ENCODE data around the gene CSF1.

Gene CSF1

GRCh38 chr1:109974191-109974590 lies 63.5 kb downstream of the CSF1 start:
- no peak overlapping the region for H3K9ac ChIP-seq (ENCODE audit: low read depth, low read length, poor library complexity)
- no CpG with 5 or more reads among the region's 3 CpGs for WGBS, 2 donors (ENCODE audit: extremely low coverage in 2 of 2, insufficient read length in 2 of 2, insufficient replicate concordance in 1 of 2)
- H3K4ac ChIP-seq (ENCODE audit: low read length) = no peak overlapping the region
- no peak overlapping the region for H2BK5ac ChIP-seq (ENCODE audit: low read length)
- H3K18ac ChIP-seq (ENCODE audit: low read length) = no peak overlapping the region
- no peak overlapping the region for H4K91ac ChIP-seq (ENCODE audit: low read depth, low read length, poor library complexity)
- no peak overlapping the region for H4K8ac ChIP-seq (ENCODE audit: low read depth, low read length)
- H3K9me3 ChIP-seq (replicated peaks in 1 of 2; ENCODE audit: control insufficient read depth in 2 of 2, insufficient read depth in 1 of 2, low read depth in 1 of 2, low read length in 2 of 2) = no peaks in the 10 kb centered on the region
- H2BK120ac ChIP-seq (ENCODE audit: low read depth, low read length) = no peak overlapping the region
- H2BK15ac ChIP-seq (ENCODE audit: low read length) = no peak overlapping the region
- no peaks in the 10 kb centered on the region for H3K27me3 ChIP-seq (ENCODE audit: control insufficient read depth in 3 of 3, insufficient read depth in 3 of 3, low read depth in 1 of 3, low read length in 3 of 3)
- no peak overlapping the region for H3K4me3 ChIP-seq (ENCODE audit: low read length in 2 of 2)
- H3K36me3 ChIP-seq (replicated peaks in 1 of 2; ENCODE audit: control insufficient read depth in 2 of 2, insufficient read depth in 2 of 2, low read length in 2 of 2) = no peaks in the 10 kb centered on the region
- no peaks in the 10 kb centered on the region for H3K79me1 ChIP-seq (ENCODE audit: low read depth, low read length)
- H3K4me2 ChIP-seq (ENCODE audit: insufficient read depth, low read length, poor library complexity, severe bottlenecking) = no peak overlapping the region
- no peak overlapping the region for H2BK12ac ChIP-seq (ENCODE audit: low read length)
- no peak overlapping the region for H2AK5ac ChIP-seq (ENCODE audit: low read depth, low read length)
- no peak overlapping the region for H3K23ac ChIP-seq (ENCODE audit: low read depth, low read length, poor library complexity)
- H2AFZ ChIP-seq (ENCODE audit: low read length) = no peak overlapping the region
- no peak overlapping the region for H3K27ac ChIP-seq (replicated peaks; ENCODE audit: low read length)
- no peaks in the 10 kb centered on the region for H3K4me1 ChIP-seq (ENCODE audit: control insufficient read depth in 2 of 2, insufficient read depth in 1 of 2, low read depth in 1 of 2, low read length in 2 of 2)
- DNase-seq (ENCODE audit: low spot score) = no peak
- no peak overlapping the region for H3K14ac ChIP-seq (ENCODE audit: low read length)

- H2BK5ac ChIP-seq (ENCODE audit: low read length) = no peak overlapping the region
- H3K14ac ChIP-seq (ENCODE audit: low read length) = no peak overlapping the region
- no peak overlapping the region for H2AFZ ChIP-seq (ENCODE audit: low read length)
- no peak overlapping the region for H3K23ac ChIP-seq (ENCODE audit: low read depth, low read length, poor library complexity)
- no CpG with 5 or more reads among the region's 3 CpGs for WGBS, 2 donors (ENCODE audit: extremely low coverage in 2 of 2, insufficient read length in 2 of 2, insufficient replicate concordance in 1 of 2)
- no peak overlapping the region for H3K4me2 ChIP-seq (ENCODE audit: insufficient read depth, low read length, poor library complexity, severe bottlenecking)
- H3K9ac ChIP-seq (ENCODE audit: low read depth, low read length, poor library complexity) = no peak overlapping the region
- no peak overlapping the region for H2BK120ac ChIP-seq (ENCODE audit: low read depth, low read length)
- H3K4me1 ChIP-seq (ENCODE audit: control insufficient read depth in 2 of 2, insufficient read depth in 1 of 2, low read depth in 1 of 2, low read length in 2 of 2) = peaks cover 0 to 3% of the 10 kb centered on the region in 2 donors
- H3K36me3 ChIP-seq (replicated peaks in 1 of 2; ENCODE audit: control insufficient read depth in 2 of 2, insufficient read depth in 2 of 2, low read length in 2 of 2) = no peaks in the 10 kb centered on the region
- no peak overlapping the region for H2AK5ac ChIP-seq (ENCODE audit: low read depth, low read length)
- no peak overlapping the region for H3K4me3 ChIP-seq (ENCODE audit: low read length in 2 of 2)
- H3K79me1 ChIP-seq (ENCODE audit: low read depth, low read length) = no peaks in the 10 kb centered on the region
- no peak overlapping the region for H2BK15ac ChIP-seq (ENCODE audit: low read length)
- no peak overlapping the region for H2BK12ac ChIP-seq (ENCODE audit: low read length)
- no peak overlapping the region for H3K4ac ChIP-seq (ENCODE audit: low read length)
- H3K18ac ChIP-seq (ENCODE audit: low read length) = peak overlapping the region; percentile 2
- no peak overlapping the region for H4K91ac ChIP-seq (ENCODE audit: low read depth, low read length, poor library complexity)
- H3K9me3 ChIP-seq (replicated peaks in 1 of 2; ENCODE audit: control insufficient read depth in 2 of 2, insufficient read depth in 1 of 2, low read depth in 1 of 2, low read length in 2 of 2) = no peaks in the 10 kb centered on the region
- H3K27ac ChIP-seq (replicated peaks; ENCODE audit: low read length) = no peak overlapping the region
- no peak overlapping the region for H4K8ac ChIP-seq (ENCODE audit: low read depth, low read length)
- no peaks in the 10 kb centered on the region for H3K27me3 ChIP-seq (ENCODE audit: control insufficient read depth in 3 of 3, insufficient read depth in 3 of 3, low read depth in 1 of 3, low read length in 3 of 3)
- DNase-seq (ENCODE audit: low spot score) = no peak
Measured at GRCh38 chr1:109975718-109976117, 65.1 kb downstream of the CSF1 start.

GRCh38 chr1:109976762-109977161 lies 66.1 kb downstream of the CSF1 start:
- Histone ChIP-seq H4K8ac (ENCODE audit: low read depth, low read length) (no peak overlapping the region), H3K27me3 (ENCODE audit: control insufficient read depth in 3 of 3, insufficient read depth in 3 of 3, low read depth in 1 of 3, low read length in 3 of 3) (no peaks in the 10 kb centered on the region), H3K27ac (replicated peaks; ENCODE audit: low read length) (no peak overlapping the region), H3K18ac (ENCODE audit: low read length) (no peak overlapping the region), H3K9ac (ENCODE audit: low read depth, low read length, poor library complexity) (no peak overlapping the region), H3K4me3 (ENCODE audit: low read length in 2 of 2) (no peak overlapping the region), H3K9me3 (replicated peaks in 1 of 2; ENCODE audit: control insufficient read depth in 2 of 2, insufficient read depth in 1 of 2, low read depth in 1 of 2, low read length in 2 of 2) (no peaks in the 10 kb centered on the region), H2BK5ac (ENCODE audit: low read length) (no peak overlapping the region), H3K14ac (ENCODE audit: low read length) (no peak overlapping the region), H3K4me1 (ENCODE audit: control insufficient read depth in 2 of 2, insufficient read depth in 1 of 2, low read depth in 1 of 2, low read length in 2 of 2) (peaks cover 0 to 3% of the 10 kb centered on the region in 2 donors), H4K91ac (ENCODE audit: low read depth, low read length, poor library complexity) (no peak overlapping the region), H3K4me2 (ENCODE audit: insufficient read depth, low read length, poor library complexity, severe bottlenecking) (no peak overlapping the region), H2BK12ac (ENCODE audit: low read length) (no peak overlapping the region), H3K23ac (ENCODE audit: low read depth, low read length, poor library complexity) (no peak overlapping the region), H2BK120ac (ENCODE audit: low read depth, low read length) (no peak overlapping the region), H3K79me1 (ENCODE audit: low read depth, low read length) (no peaks in the 10 kb centered on the region), H2AK5ac (ENCODE audit: low read depth, low read length) (no peak overlapping the region), H3K36me3 (replicated peaks in 1 of 2; ENCODE audit: control insufficient read depth in 2 of 2, insufficient read depth in 2 of 2, low read length in 2 of 2) (no peaks in the 10 kb centered on the region), H3K4ac (ENCODE audit: low read length) (no peak overlapping the region), H2BK15ac (ENCODE audit: low read length) (no peak overlapping the region), H2AFZ (ENCODE audit: low read length) (no peak overlapping the region)
- WGBS, 2 donors (ENCODE audit: extremely low coverage in 2 of 2, insufficient read length in 2 of 2, insufficient replicate concordance in 1 of 2) = no CpG with 5 or more reads among the region's 4 CpGs
- no peak for DNase-seq (ENCODE audit: low spot score)

- Histone ChIP-seq H2AFZ (ENCODE audit: low read length) (no peak overlapping the region), H3K4ac (ENCODE audit: low read length) (no peak overlapping the region), H2BK15ac (ENCODE audit: low read length) (no peak overlapping the region), H3K23ac (ENCODE audit: low read depth, low read length, poor library complexity) (no peak overlapping the region), H3K9me3 (replicated peaks in 1 of 2; ENCODE audit: control insufficient read depth in 2 of 2, insufficient read depth in 1 of 2, low read depth in 1 of 2, low read length in 2 of 2) (no peaks in the 10 kb centered on the region), H2AK5ac (ENCODE audit: low read depth, low read length) (no peak overlapping the region), H2BK120ac (ENCODE audit: low read depth, low read length) (no peak overlapping the region), H2BK12ac (ENCODE audit: low read length) (no peak overlapping the region), H4K8ac (ENCODE audit: low read depth, low read length) (no peak overlapping the region), H3K4me3 (ENCODE audit: low read length in 2 of 2) (no peak overlapping the region), H3K4me1 (ENCODE audit: control insufficient read depth in 2 of 2, insufficient read depth in 1 of 2, low read depth in 1 of 2, low read length in 2 of 2) (peaks cover 0 to 3% of the 10 kb centered on the region in 2 donors), H3K79me1 (ENCODE audit: low read depth, low read length) (no peaks in the 10 kb centered on the region), H3K9ac (ENCODE audit: low read depth, low read length, poor library complexity) (no peak overlapping the region), H3K27me3 (ENCODE audit: control insufficient read depth in 3 of 3, insufficient read depth in 3 of 3, low read depth in 1 of 3, low read length in 3 of 3) (peaks cover 0 to 3% (median 0%) of the 10 kb centered on the region in 3 experiments), H4K91ac (ENCODE audit: low read depth, low read length, poor library complexity) (no peak overlapping the region), H3K4me2 (ENCODE audit: insufficient read depth, low read length, poor library complexity, severe bottlenecking) (no peak overlapping the region), H3K27ac (replicated peaks; ENCODE audit: low read length) (no peak overlapping the region), H3K14ac (ENCODE audit: low read length) (no peak overlapping the region), H3K18ac (ENCODE audit: low read length) (no peak overlapping the region), H3K36me3 (replicated peaks in 1 of 2; ENCODE audit: control insufficient read depth in 2 of 2, insufficient read depth in 2 of 2, low read length in 2 of 2) (no peaks in the 10 kb centered on the region), H2BK5ac (ENCODE audit: low read length) (no peak overlapping the region)
- no CpG with 5 or more reads among the region's 8 CpGs for WGBS, 2 donors (ENCODE audit: extremely low coverage in 2 of 2, insufficient read length in 2 of 2, insufficient replicate concordance in 1 of 2)
- no peak for DNase-seq (ENCODE audit: low spot score)
Measured at GRCh38 chr1:109977225-109977624, 66.6 kb downstream of the CSF1 start.

Measured in neuronal stem cell (in vitro differentiated cells).